ENCODE results near the gene CYFIP1.

Gene CYFIP1

DNA sequence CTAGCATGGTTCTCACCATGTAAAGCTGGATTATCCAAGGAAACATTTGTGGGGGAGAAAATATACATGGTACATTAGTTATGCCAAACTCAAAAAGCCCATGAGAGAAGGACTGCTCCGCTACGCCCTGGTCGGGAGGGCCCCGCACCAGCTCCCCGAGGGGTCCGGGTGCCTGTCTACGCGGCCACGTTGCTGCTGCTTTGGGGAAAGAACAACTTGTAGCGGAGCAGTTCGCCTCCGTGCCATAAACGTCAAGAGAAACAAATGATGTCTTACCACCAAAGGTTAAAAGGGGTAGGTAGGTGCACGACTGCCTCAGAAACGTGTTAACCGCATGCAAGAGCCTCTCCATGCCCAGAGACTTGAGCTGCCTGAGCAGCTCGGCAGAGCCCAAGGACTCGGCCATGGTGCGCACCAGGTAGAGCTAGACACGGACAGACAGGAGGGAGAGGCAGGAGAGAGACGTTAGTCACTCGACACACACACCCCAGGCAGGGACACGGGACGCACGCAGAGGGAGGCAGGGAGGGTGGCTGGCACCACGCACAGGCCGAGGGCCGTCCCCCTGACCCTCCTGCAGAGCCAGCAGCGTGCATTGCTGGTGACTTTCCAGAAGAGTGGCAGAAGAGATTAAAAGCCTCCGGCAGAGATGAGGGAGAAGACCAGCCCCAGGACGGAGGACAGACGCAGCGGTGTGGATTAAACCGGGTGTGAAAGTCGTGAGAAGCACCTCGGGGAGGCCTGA is 63.4 kb downstream of the CYFIP1 start:
- no peak for DNase-seq (ENCODE audit: low spot score)

DNA sequence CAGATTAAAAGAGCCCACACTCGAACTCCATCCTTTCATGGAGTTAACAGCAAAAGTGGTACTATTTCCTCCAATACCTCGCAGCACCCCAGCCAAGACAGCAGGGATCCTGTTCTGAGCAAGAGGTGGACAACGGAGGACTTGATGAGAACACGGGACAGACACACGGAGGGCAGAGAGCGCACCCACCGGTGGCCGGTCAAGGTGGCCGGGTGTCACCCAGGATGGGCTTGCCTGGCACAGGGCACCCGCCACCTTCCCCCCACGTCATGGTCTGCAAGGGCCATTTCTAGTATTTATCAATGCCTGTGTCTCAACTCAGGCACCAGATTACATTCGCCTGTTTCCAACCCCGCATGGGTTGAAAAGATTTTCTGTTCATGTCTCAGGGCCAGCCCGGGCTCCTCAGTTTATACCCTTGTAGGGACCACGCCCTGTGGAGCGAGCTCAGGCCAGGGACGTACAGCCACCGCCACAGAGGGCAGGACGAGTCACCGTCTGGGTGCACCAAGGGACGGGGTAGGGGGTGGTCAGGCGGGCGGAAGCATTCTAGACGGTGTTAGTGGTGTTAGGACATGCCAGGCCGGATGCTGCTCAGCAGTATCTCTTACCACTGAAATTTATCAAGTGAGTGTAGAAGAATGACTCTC is 64.2 kb downstream of the CYFIP1 start:
- no peak for DNase-seq (ENCODE audit: low spot score)

DNA sequence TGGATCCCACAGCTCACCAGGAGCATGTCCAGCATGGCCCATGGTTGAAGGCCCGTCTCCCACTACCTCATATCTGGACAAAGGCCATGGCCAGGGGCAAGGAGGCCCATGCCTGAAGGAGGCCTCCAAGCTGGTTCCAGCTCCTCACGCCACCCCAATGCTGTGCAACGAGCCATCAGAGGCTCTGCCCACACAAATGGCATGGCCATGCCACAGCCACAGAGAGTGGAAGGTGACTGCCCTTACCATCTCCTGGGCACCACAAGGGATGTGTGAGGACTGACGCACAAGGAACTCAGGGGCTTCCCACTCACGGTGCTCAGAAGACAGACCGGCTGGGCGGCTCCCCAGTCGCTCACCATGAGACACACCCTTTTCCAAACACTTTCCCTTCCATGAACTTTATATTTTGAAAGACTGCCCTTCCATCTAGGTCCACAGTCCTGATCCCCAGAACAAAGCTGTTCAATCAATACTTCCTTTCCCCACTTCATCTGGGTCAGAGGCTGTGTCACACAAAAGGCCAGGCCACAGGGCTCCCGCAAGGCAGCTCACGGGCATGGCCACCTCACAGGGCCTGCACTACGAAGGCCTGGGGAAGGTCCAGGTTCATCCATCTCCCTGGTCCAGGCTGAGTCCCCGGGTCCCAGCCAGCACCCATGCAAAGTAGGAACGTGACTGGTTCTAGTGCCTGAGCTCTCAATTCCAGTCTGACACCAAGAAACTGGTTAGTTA is 66.4 kb downstream of the CYFIP1 start:
- DNase-seq (ENCODE audit: low spot score) = no peak

DNA sequence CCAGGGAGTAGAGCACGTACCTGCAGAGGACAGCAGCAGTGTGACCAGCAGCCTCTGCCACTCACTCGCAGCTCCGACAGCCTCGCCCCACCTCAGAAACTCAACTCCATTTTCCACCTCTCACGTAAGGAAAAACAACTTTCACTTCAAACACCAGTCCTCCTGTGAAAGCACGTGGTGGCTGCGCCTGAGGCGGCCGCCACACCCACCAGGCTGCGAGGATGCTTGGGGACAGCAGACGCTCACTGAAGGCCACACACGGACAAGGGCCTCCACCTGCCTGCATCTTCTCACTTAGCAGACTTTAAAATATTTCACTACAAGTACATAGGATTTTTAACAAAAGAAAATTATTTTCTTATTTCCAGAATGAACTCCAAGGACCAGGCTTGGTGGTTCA is 67.9 kb downstream of the CYFIP1 start:
- no peak for DNase-seq (ENCODE audit: low spot score)

DNA sequence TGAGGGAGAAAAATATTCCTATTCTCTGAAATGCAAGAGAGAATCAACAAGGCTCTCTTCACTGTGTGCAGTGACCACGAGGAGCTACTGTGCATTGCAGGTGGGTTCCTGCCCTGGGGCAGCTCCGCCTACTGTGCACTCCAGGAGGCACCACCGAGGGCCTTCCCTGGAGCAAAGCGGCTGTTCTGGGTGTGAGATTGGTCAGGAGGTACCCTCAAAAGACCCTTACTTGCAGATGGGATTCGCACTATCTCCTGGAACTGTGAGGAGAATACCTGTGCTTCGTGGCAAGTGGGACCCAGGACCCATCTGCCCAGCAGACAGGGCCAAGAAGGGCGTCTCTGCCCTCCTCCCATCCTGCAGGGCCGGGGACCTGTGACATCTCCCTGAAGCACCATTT is 68.9 kb downstream of the CYFIP1 start:
- DNase-seq (ENCODE audit: low spot score) = no peak

DNA sequence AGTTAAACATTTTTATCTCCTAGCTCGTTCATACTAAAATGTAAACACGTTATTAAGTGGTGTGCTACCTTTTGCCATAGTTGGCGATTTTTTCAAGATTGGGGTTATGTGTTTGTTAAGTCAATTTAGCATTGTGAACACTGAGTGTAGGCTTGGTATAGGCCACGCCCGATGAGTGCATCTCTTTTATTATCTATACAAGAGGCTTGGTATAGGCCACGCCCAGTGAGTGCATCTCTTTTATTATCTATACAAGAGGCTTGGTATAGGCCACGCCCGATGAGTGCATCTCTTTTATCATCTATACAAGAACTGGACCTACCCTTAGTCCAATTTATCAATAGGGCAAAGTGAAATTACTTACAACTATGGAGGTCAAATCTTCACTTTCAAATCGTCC is 71.3 kb downstream of the CYFIP1 start:
- no peak for DNase-seq (ENCODE audit: low spot score)

DNA sequence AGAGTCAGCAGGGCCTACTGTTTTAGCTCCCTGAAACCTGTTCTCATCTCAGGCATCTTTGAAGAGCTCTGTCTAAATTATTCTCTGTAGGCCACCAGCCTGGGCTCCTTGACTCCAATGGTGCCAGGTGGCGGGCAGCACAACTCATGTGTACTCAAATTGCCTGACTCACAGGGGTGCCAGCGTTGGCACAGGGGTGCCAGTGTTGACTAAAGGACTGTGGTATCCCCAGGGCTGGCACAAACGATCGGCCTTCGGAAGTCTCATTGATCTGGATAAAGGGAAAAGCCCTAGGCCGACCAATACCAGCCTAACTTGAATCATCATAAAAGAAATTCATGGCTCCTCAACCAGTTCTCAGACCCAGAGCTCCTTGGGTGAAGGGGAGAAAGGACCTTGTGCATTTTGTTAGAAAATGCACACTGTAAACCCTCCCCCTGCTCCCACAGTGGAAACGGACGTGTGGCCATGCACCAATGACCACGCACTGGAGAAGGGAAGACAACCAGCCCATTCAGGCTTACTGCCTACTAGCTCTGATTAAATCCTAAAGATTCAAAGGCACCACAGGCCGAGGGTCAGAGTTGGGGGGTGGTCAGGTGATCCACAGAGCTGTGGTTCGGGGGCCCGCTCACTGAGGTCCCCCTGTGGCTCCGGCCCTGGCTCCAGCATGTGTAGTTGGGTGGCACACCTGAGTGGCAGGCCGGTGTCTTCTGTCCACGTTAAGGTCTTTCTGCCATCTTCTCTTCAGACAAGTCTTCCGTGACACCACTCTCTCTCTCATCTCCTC is 72.8 kb downstream of the CYFIP1 start:
- DNase-seq (ENCODE audit: low spot score) = no peak

DNA sequence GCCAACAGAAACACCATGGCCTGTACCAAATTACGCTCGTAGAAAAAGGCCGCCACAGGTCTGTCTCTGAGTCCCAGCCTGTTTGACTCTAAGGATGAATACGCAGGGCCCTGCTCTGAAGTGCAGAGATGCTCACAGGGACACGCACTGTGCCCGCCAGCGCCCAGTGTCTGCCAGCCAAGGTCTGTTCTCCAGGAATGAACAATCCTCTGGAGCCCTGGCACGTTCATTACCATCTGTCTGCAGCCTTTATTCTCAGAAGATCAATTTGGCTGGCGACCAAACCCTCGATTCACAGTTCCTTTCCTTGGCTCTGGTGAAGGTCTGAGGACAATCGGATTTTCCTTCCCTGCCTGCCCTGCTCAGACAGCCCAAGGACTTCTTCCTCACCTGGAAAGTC is 75.4 kb downstream of the CYFIP1 start:
- no peak for DNase-seq (ENCODE audit: low spot score)

DNA sequence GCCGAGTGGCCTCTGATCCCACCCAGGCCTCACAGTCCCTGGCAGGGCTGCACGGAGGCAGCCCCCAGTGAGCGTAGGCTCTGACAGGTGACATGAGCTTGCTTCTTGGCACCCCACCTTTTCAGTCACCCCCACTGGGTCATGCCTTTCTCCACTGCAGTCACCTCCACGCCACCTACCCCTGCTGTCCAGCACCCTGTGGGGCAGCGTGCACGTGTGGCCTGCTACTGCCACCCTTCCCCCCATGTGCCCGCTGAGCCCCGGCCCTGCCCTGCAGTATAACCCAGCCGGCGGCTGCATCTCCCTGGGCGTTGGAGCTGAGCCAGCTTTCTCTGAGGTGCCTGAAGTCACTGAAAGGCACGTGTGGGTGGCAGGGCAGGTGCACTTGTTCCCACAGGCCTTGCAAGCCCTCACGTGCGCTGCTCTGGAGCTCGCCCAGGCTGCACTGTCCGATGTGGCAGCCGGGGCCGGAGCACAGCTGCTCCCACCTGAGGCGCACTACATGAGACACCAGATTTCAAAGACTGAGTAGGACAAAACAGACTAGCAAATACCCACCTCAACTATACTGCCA is 76.1 kb downstream of the CYFIP1 start:
- DNase-seq (ENCODE audit: low spot score) = no peak

DNA sequence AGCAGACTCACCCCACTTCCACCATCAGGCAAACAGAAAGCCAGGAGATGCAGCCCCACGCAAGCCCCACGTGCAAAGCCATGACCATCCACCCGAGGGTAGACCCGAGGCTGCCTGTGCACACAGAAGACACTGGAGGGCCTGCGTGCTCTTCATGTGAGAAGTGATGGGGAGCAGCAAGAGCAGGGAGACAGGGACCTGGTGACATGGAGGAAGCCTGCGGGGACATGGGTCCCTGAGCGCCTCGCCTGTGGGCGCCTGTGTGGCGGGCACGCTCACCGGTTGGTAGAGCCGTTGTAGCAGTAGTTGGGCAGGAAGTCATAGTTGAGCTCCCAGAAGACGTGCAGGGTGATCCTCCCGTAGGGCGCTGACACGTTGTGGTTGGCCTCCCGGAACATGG is 76.7 kb downstream of the CYFIP1 start:
- DNase-seq (ENCODE audit: low spot score) = no peak

DNA sequence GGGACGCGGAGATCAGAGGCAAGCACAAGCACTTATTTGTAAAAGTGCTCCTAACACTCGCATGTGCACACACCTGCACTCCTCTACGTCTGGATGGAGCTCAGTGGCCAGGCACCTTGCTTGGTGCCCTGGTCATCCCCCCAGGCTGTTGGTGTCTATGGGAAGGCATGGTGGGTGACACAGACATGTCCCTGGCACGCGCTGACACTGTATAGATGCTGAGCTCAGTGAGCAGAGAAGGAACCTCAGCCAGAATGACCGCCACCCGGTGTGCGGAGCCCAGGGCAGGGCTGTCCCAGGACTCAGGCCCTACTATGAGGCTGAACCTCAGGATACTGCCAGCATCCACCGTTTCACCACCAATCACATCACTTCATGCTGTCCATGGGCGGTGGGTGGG is 77.2 kb downstream of the CYFIP1 start:
- no peak for DNase-seq (ENCODE audit: low spot score)

DNA sequence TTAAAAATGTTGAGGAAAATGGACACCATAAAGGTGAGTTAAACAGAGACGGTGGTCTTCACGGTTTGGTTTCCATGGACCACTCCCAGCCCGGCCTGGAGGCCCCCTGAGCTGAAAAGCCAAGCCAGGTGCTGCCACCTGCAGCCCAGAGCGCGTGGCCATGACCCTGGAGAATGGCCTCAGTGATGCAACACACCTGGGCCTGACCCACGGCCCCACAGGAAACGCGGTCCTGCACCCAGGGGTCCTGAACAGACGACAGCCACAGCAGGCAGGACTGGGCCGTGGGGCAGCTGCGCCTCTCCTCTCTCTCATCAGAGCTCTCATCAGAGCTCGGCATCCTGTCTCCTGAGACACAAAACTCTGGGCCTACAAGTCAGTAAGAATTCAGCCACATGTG is 77.6 kb downstream of the CYFIP1 start:
- no peak for DNase-seq (ENCODE audit: low spot score)

DNA sequence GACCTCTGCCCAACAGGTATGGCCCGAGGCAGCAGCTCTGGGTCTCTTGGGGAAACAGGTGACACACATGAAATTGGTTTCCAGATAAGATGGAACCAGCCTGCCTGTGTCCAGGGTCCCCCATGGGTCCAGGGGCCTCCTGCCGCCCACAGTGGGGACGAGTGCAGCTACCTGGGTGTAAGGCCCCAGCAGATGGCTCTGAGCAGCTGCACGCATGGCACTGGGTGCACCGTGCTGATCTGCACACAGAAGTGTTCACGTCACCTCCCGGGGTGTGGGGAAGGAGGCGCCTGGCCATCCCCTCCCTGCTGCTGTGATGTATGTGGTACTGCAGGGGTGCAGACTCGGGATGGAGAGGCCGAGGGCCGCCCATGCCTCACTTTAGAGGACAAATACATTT is 78.1 kb downstream of the CYFIP1 start:
- DNase-seq (ENCODE audit: low spot score) = no peak

DNA sequence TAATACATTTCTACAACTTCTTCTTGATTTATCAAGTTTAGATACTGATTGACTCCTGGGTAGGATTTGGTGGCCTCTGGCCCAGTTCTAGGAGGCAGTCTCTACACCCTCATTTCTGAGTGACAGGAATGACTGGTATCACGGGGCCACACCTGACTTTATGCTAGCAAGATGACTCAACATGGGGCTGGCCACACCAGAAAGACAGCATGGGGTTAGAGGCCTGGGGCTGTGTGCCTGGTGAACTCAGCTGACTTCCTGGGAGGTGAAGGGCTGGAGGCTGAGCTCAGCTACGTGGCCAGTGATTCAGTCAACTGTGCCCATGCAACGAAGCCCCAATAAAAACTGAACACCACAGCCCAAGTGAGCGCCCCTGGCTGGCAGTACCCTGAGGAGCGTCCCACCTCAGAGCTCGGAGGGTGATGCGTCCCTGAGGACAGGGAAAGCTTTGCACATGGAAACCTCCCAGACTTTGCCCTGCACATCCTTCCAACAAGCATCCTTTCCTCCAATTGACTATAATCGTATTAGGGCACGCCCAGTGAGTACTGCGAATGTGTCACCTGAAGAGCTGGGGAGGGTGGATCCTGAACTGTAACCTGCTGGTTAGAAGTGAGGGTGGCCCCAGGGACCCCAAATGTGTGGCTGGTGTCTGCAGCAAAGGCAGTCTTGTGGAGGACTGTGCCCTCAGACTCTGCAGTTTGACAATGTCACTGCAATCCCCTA is 84.5 kb downstream of the CYFIP1 start:
- DNase-seq (ENCODE audit: low spot score) = no peak

DNA sequence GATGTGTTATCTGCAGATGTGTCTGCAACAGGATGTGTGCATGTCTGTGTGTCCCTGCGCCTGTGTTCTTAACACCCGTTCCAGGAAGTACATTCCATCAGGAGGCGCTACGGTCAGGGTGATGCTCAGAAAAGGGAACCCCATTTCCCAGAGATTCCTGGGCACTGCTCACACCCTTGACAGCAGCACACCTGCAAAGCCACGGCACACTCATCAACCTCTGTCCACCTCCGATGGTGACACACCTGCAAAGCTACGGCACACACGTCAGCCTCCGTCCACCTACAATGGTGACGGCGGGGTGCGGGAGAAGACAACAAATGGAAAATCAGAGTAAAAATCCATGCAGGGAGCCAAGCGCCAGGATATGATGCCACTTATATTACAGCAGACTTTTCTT is 86.3 kb downstream of the CYFIP1 start:
- no peak for DNase-seq (ENCODE audit: low spot score)

DNA sequence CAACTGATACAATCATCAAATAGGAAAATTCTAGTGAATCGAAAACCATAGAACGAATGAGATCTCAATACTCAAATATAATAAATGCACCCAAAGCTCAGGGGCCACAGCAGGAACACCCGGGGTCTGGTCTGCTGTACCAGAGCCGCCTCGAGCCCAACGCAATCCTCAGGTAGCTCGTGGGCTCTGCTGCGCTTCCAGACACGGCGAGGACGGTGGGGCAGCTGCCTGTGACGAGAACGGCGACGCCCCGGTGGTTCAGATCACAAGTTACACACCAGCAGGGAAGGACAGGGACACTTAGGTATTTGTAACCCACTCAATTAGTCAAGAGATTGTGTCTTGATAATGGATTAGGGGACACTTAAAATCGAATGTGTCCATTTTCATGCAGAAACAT is 87.1 kb downstream of the CYFIP1 start:
- DNase-seq (ENCODE audit: low spot score) = no peak

DNA sequence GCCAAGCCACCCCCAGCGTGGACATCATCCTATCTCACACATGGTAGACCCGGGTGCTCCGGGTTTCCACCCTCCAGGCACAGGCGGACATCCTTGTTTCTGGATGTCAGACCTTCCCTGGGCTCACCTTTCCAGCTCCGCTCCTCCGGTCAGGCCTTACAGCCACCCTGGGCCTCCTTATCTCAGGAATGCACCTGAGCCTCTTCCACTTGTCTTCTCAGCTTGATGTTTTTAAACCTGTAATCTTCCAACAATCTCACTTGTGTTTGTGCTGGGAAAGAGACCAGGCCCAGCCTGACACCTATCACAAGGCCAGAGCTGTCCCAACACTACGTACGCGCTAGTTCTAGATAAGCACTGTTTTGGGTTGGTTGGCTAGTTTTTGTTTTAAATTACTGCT is 87.8 kb downstream of the CYFIP1 start:
- DNase-seq (ENCODE audit: low spot score) = no peak

DNA sequence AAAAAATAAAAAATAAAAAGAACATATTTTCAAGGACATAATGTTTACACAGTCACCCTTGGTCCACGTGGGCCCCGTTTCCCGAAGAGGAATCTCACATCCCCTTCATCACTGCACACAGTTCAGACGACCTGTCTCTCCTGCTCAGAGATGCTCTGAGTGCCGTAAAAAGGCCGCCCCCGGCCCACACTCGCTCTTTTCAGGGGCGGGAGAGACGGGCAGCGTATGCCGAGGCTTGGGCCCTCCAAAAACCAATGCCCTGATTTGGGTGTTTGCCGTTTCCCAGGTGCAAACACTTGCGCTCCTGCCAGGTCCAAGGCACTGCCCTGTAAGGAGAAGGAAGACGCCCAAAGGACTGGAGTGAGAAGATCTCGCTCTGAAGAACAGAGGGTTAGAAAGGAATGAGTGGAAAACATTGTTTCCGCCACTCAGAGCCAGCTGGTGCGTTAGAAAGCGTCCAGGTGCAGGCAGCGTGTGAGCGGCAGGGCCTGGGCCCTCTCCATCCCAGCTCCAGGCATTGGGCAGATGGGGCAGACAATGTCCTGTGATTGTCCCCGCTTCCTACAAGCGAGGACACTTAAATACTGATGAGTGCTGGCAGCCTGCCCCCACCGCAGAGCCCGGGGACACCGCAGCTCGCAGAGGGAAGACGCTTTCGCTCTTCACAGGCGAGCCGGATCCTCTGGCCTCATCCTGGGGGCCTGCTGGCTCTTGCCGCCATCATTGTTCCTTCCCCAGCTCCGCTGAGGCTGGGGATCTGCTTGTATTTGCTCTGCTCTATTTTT is 88.5 kb downstream of the CYFIP1 start:
- DNase-seq (ENCODE audit: low spot score) = no peak

DNA sequence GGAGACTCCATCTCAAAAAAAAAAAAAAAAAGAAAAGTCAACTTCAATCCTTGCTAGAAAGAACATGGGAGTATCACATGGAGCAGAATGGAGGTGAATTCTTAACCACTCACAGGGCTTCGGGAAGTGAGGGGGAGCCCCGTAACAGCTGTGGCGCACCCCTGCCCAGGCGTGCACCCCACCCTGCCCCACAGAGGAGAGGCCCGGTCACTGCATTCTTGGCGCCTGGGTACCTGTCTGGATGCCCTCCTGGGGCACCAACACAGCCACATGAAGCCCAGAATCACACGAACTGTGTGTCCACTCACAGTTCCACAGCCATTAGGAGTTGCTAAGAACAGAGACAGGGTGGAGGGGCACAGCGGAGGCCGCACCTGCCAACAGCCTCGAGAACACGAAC is 89.9 kb downstream of the CYFIP1 start:
- DNase-seq (ENCODE audit: low spot score) = no peak

DNA sequence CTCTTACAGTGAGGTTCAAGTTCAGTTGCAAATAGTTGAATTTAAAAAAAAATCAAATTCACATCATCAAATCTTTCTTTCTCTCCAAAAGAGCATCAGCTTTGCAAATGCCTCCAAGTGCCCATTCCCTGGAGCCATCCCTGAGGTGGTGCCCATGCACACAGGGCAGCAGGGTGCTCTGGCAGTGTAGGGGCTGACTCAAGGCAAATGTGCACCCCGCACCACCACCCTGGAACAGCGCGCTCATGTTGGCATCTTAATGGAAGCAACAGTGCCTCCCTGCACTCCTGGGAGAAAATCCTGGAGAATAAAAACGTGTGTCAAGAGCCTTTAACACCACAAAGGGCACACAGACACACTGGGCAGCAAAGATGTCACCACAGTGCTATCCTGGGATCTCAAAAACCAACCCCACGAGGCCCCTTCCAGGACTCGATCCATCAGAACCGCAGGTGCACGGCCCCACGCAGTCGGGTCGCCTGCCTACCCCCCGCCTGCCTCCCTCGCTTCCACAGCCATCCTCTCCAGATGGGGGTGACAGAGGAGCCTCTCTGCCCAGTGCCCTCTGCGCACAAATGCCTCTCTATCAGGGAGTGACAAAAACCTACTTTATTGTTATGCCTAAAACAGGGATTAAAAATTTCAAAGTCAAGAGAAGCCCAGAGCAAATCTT is 90.9 kb downstream of the CYFIP1 start:
- no peak for DNase-seq (ENCODE audit: low spot score)

All from GM03348 (cell line).